Effector memory CD4-positive, alpha-beta T cell (primary cell): Measurements from ENCODE around the gene USP2.

Source experiments
- DNase-seq, 3 donors: peaks; one replicate each; pipeline ENCODE4 v3.0.0-alpha.2; 2020
- H3K27ac ChIP-seq: 2 replicates; pipeline ENCODE4 v1.7.0; 2013; ENCODE audit warnings: mild to moderate bottlenecking, low read length, moderate library complexity; ENCODE audit not compliant: insufficient read depth, poor library complexity, severe bottlenecking
- H3K27me3 ChIP-seq: replicated peaks from 2 replicates; pipeline ENCODE4 v1.7.0; 2013; ENCODE audit warnings: mild to moderate bottlenecking, low read length; ENCODE audit not compliant: insufficient read depth, control insufficient read depth, poor library complexity, severe bottlenecking
- H3K36me3 ChIP-seq: 2 replicates; pipeline ENCODE4 v1.7.0; 2013; ENCODE audit warnings: mild to moderate bottlenecking, low read length, moderate library complexity; ENCODE audit not compliant: control insufficient read depth, insufficient read depth
- H3K4me1 ChIP-seq: 2 replicates; pipeline ENCODE4 v1.7.0; 2013; ENCODE audit warnings: low read length, mild to moderate bottlenecking; ENCODE audit not compliant: control insufficient read depth, insufficient read depth, poor library complexity, severe bottlenecking
- H3K4me3 ChIP-seq: 2 replicates; pipeline ENCODE4 v1.7.0; 2013; ENCODE audit warnings: low read length, low read depth, mild to moderate bottlenecking; ENCODE audit not compliant: insufficient read depth, poor library complexity, severe bottlenecking
- H3K9me3 ChIP-seq: 2 replicates; pipeline ENCODE4 v1.7.0; 2013; ENCODE audit warnings: mild to moderate bottlenecking, low read length, moderate library complexity; ENCODE audit not compliant: control insufficient read depth

Gene USP2

GRCh38 chr11:119421351-119421750, 39.9 kb upstream of the USP2 start:
- no peaks in the 10 kb centered on the region for H3K36me3 ChIP-seq
- H3K4me3 ChIP-seq: no peak overlapping the region
- peaks cover 20% of the 10 kb centered on the region for H3K4me1 ChIP-seq
- no peaks in the 10 kb centered on the region for H3K9me3 ChIP-seq
- peaks cover 10% of the 10 kb centered on the region for H3K27me3 ChIP-seq
- no peak overlapping the region for H3K27ac ChIP-seq
- DNase-seq: no peak

- peaks cover 10% of the 10 kb centered on the region for H3K27me3 ChIP-seq
- H3K36me3 ChIP-seq: no peaks in the 10 kb centered on the region
- H3K4me3 ChIP-seq: no peak overlapping the region
- H3K4me1 ChIP-seq: peaks cover 16% of the 10 kb centered on the region
- H3K9me3 ChIP-seq: no peaks in the 10 kb centered on the region
- no peak for DNase-seq
- no peak overlapping the region for H3K27ac ChIP-seq
These were observed 39.1 kb upstream of the USP2 start for GRCh38 chr11:119420631-119421030.

GRCh38 chr11:119419834-119420492, 38.5 kb upstream of the USP2 start:
- H3K9me3 ChIP-seq: no peaks in the 10 kb centered on the region
- peaks cover 16% of the 10 kb centered on the region for H3K4me1 ChIP-seq
- DNase-seq: no peak
- no peak overlapping the region for H3K27ac ChIP-seq
- H3K36me3 ChIP-seq: no peaks in the 10 kb centered on the region
- H3K4me3 ChIP-seq: no peak overlapping the region
- H3K27me3 ChIP-seq: peaks cover 10% of the 10 kb centered on the region

- Histone ChIP-seq H3K9me3 (no peaks in the 10 kb centered on the region), H3K27me3 (peaks cover 10% of the 10 kb centered on the region), H3K4me1 (peaks cover 16% of the 10 kb centered on the region), H3K4me3 (no peak overlapping the region), H3K36me3 (no peaks in the 10 kb centered on the region), H3K27ac (no peak overlapping the region)
- DNase-seq: no peak
These were observed 37.8 kb upstream of the USP2 start for GRCh38 chr11:119419246-119419645.

- no peak overlapping the region for H3K4me3 ChIP-seq
- H3K36me3 ChIP-seq: no peaks in the 10 kb centered on the region
- no peak overlapping the region for H3K27ac ChIP-seq
- H3K27me3 ChIP-seq: peaks cover 10% of the 10 kb centered on the region
- no peak for DNase-seq
- peaks cover 16% of the 10 kb centered on the region for H3K4me1 ChIP-seq
- H3K9me3 ChIP-seq: no peaks in the 10 kb centered on the region
These were observed 37.3 kb upstream of the USP2 start for GRCh38 chr11:119418759-119419158.

GRCh38 chr11:119417726-119418540, 36.4 kb upstream of the USP2 start:
- Histone ChIP-seq H3K4me3 (no peak overlapping the region), H3K27me3 (peaks cover 10% of the 10 kb centered on the region), H3K9me3 (no peaks in the 10 kb centered on the region), H3K4me1 (peaks cover 13% of the 10 kb centered on the region), H3K27ac (no peak overlapping the region), H3K36me3 (no peaks in the 10 kb centered on the region)
- DNase-seq: no peak

GRCh38 chr11:119416606-119417580, 35.4 kb upstream of the USP2 start:
- Histone ChIP-seq H3K9me3 (no peaks in the 10 kb centered on the region), H3K27ac (no peak overlapping the region), H3K4me1 (peaks cover 2% of the 10 kb centered on the region), H3K4me3 (no peak overlapping the region), H3K27me3 (peaks cover 8% of the 10 kb centered on the region), H3K36me3 (no peaks in the 10 kb centered on the region)
- no peak for DNase-seq

GRCh38 chr11:119415966-119416365, 34.5 kb upstream of the USP2 start:
- Histone ChIP-seq H3K4me3 (no peak overlapping the region), H3K9me3 (no peaks in the 10 kb centered on the region), H3K27ac (no peak overlapping the region), H3K4me1 (no peaks in the 10 kb centered on the region), H3K36me3 (no peaks in the 10 kb centered on the region), H3K27me3 (no peaks in the 10 kb centered on the region)
- DNase-seq: no peak

- DNase-seq: no peak
- Histone ChIP-seq H3K27ac (no peak overlapping the region), H3K4me3 (no peak overlapping the region), H3K9me3 (no peaks in the 10 kb centered on the region), H3K36me3 (no peaks in the 10 kb centered on the region), H3K4me1 (no peaks in the 10 kb centered on the region), H3K27me3 (no peaks in the 10 kb centered on the region)
These were observed 34.0 kb upstream of the USP2 start for GRCh38 chr11:119415517-119415916.
